Vagina (tissue), 2 donors: ENCODE data around the gene PPP1R12C. TPM values are rescaled to one million over a fixed set of nuclear protein-coding genes. Genes with fewer than 3 reads are reported as not detected.
"Not testable (repeated sequence)": the region's sequence is repeated elsewhere in the genome, so short reads cannot be mapped to it uniquely, and the experiment has no call there.

Experiments
- DNase-seq, 2 donors: peaks; one replicate each; pipeline ENCODE4 v3.0.0-alpha.2; 2017; ENCODE audit errors: extremely low spot score in 2 of 2
- H3K27ac ChIP-seq: fragments of 200-600 bp; sonication (generic); one replicate; pipeline ENCODE4 v1.5.1; 2019
- H3K27me3 ChIP-seq: fragments of 200-600 bp; sonication (generic); one replicate; pipeline ENCODE4 v1.5.1; 2019
- H3K36me3 ChIP-seq, 2 donors: fragments of 200-600 bp; sonication (generic); one replicate each; pipeline ENCODE4 v1.5.1; 2017 to 2019
- H3K4me1 ChIP-seq: fragments of 200-600 bp; sonication (generic); one replicate; pipeline ENCODE4 v1.5.1; 2019
- H3K4me3 ChIP-seq, 2 donors: fragments of 200-600 bp; sonication (generic); 1 replicate in 1 of 2; 2 replicates in 1 of 2; pipeline ENCODE4 v1.5.1; 2016 to 2019
- H3K9me3 ChIP-seq: fragments of 200-600 bp; sonication (generic); one replicate; pipeline ENCODE4 v1.5.1; 2019
- POLR2A ChIP-seq, 2 donors: fragments of 450-650 bp; IDR thresholded peaks; one replicate each; pipeline ENCODE4 v1.6.1; 2017; ENCODE audit warnings: antibody characterized with exemption in 2 of 2, mild to moderate bottlenecking in 2 of 2, moderate library complexity in 2 of 2
- POLR2AphosphoS5 ChIP-seq, 2 donors: sonication (generic); formaldehyde crosslinking; IDR thresholded peaks; one replicate each; pipeline ENCODE4 v1.9.0; 2017; ENCODE audit warnings: antibody characterized with exemption in 2 of 2, mild to moderate bottlenecking in 2 of 2, low read depth in 1 of 2; ENCODE audit not compliant: insufficient read depth in 1 of 2
- intact Hi-C: fragments of 100-400 bp; cut with DNase I; formaldehyde crosslinking; loops from one replicate; pipeline ENCODE4 v1.15.1; 2023
- total RNA-seq: library from RNA; depleted of rRNA; stranded (reverse); fragments of >200 nt; gene quantifications from one replicate; pipeline ENCODE4 v1.2.3, GENCODE V29; 2016
- TF ChIP-seq, protein P1 (sequence below), 3 experiments: fragments of 450-650 bp in 2 of 3; fragments of 200-600 bp in 1 of 3; sonication (generic) in 1 of 3; IDR thresholded peaks; one replicate each; pipeline ENCODE4 v1.5.1; 2017 to 2019; ENCODE audit warnings: antibody characterized with exemption in 3 of 3, mild to moderate bottlenecking in 2 of 3, moderate library complexity in 2 of 3

The PPP1R12C gene
- total RNA-seq, 1 donor from 2014 or later = 108 TPM

DNA sequence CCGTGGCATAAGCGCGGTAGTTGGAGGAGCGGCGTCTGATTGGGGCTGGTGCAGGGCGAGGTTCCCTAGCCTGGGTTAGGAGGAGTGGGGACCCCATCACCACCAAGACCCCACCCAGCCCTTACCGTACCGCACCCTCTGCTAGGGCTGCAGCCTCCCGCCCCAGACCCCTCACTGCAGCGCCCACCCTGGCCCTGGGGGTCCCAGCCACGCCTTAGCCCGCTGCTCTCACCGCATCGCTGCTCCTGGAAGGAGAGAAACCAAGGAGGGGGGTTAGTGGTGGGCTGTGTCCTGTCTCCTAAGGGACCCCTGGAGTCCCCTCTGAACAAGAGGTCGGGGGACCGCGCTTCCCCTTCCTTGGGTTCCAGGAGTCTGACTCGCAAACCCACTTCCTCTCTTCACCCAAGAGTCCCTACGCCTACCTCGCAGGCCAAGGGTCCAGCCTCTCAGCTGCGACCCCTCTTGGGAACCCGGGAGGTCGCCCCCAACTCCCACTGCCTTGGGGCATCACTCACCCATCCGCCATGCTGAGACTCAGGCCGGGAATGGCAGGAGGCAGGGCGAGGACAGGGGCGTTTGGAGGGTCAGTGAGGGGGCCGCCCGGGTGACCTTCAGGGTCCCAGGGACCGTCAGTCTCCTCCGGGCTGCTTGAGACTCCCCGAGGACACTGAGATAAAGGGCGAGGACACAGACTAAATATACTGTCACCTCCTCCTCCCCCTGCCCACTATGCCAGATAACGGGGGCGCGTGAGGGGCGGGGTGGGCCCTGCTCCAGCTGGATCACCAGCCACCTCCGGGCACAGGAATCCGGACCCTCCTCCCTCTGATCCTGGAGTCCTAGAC is 39.8 kb upstream of the PPP1R12C start, which contains the start of gene TNNI3:
TNNI3 (minus strand) TSS at position 669 of the 845 bp plus-strand sequence; CDS start at position 526, 143 bp downstream.
- TF ChIP-seq, protein P1, sequence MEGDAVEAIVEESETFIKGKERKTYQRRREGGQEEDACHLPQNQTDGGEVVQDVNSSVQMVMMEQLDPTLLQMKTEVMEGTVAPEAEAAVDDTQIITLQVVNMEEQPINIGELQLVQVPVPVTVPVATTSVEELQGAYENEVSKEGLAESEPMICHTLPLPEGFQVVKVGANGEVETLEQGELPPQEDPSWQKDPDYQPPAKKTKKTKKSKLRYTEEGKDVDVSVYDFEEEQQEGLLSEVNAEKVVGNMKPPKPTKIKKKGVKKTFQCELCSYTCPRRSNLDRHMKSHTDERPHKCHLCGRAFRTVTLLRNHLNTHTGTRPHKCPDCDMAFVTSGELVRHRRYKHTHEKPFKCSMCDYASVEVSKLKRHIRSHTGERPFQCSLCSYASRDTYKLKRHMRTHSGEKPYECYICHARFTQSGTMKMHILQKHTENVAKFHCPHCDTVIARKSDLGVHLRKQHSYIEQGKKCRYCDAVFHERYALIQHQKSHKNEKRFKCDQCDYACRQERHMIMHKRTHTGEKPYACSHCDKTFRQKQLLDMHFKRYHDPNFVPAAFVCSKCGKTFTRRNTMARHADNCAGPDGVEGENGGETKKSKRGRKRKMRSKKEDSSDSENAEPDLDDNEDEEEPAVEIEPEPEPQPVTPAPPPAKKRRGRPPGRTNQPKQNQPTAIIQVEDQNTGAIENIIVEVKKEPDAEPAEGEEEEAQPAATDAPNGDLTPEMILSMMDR (IDR thresholded peaks at IDR 0.05) = no peak
- no peak for TF ChIP-seq POLR2A (IDR thresholded peaks at IDR 0.05)
- no peak for TF ChIP-seq POLR2AphosphoS5 (IDR thresholded peaks at IDR 0.05; ENCODE audit: insufficient read depth in 1 of 2, low read depth in 1 of 2)
- no peaks in the 10 kb centered on the region for H3K9me3 ChIP-seq
- H3K27ac ChIP-seq = no peak within 1 kb of the TSS
- H3K4me1 ChIP-seq = peaks cover 26% of the 10 kb centered on the region
- intact Hi-C loops = no loop called here
- H3K4me3 ChIP-seq = no peak within 1 kb of the TSS
- H3K36me3 ChIP-seq = no peaks in the 10 kb centered on the region
- no peak for DNase-seq
- H3K27me3 ChIP-seq = no peaks in the 10 kb centered on the region

DNA sequence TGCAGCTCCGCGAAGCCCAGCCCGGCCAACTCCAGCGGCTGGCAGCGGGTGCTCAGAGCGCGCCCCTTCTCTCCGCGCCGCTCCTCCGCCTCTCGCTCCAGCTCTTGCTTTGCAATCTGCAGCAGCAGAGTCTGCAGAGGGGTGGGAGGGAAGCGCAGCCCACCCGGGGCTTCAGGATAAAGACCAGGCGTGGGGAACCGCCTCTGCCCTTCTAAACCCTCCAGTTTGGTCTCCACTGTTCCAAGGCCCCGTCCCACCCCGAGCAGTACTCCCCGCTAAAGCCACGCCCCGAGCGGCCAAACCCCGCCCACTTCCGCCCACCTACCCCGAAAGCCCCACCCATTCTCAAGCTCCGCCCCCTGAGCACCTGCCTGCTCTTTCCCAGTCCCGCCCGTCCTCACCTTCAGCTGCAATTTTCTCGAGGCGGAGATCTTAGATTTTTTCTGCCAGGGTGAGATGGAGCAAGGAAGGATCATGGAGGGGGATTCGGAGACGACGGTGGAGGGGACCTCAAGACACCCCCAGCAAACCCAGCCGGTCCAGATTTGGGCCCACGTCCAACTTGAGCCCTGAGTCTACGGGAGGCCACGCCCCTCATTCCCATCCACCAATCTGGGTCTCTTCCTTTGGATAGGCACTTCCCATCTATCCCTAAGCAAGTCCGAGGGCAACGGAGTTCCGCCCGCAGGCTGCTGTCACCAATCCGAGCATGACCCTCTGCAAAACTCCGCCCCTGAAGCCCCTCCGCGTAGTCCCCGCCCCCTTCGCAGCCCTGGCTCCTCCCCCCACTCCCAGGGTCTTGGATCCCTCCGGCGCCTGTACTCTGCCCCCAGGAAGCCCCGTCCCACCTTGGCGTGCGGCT is 39.0 kb upstream of the PPP1R12C start:
- Histone ChIP-seq H3K9me3 (no peaks in the 10 kb centered on the region), H3K27me3 (no peaks in the 10 kb centered on the region), H3K4me3 (no peak overlapping the region), H3K36me3 (no peaks in the 10 kb centered on the region), H3K4me1 (peaks cover 26% of the 10 kb centered on the region), H3K27ac (no peak overlapping the region)
- DNase-seq = no peak
- intact Hi-C loops = no loop called here
- TF ChIP-seq POLR2A (IDR thresholded peaks at IDR 0.05) (no peak), POLR2AphosphoS5 (IDR thresholded peaks at IDR 0.05; ENCODE audit: insufficient read depth in 1 of 2, low read depth in 1 of 2) (no peak)
- TF ChIP-seq, protein P1 (IDR thresholded peaks at IDR 0.05) = no peak

DNA sequence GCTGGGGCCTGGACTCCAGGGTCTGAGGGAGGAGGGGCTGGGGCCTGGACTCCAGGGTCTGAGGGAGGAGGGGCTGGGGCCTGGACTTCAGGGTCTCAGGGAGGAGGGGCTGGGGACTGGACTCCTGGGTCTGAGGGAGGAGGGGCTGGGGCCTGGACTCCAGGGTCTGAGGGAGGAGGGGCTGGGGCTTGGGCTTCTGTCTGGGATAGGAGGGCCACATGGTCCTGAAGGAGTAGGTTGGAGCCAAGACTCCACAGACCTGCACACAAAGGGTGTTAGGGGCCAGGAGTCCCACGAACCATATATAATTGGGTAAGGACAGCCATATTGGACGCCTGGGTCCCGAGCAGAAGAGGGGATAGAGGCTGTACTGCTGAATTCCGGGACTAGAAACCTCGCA is 38.3 kb upstream of the PPP1R12C start:
- peaks cover 26% of the 10 kb centered on the region for H3K4me1 ChIP-seq
- intact Hi-C loops, H3K36me3 ChIP-seq, H3K4me3 ChIP-seq, DNase-seq, H3K27ac ChIP-seq, H3K27me3 ChIP-seq, H3K9me3 ChIP-seq: not testable (repeated sequence)

DNA sequence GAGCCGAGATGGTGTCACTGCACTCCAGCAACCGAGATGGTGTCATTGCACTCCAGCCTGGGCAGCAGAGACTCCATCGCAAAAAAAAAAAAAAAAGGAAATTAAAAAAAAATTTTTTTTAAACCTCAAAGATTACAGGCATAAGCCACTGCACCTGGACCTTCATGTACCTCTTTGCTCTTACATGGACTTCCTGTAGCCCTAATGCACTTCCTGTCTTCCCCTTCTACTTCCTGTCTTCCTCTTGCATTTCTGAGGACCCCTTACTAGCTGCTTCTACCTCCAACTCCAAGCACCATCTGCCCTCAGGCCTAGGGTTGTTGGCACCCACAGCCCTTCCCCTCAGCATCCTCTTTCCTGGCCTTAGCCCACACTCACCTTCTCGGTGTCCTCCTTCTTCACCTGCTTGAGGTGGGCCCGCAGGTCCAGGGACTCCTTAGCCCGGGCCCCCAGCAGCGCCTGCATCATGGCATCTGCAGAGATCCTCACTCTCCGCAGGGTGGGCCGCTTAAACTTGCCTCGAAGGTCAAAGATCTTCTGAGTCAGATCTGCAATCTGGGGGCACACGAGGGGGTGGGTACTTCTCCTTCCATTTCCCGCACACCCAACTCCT is 36.3 kb upstream of the PPP1R12C start:
- intact Hi-C loops = no loop called here
- Histone ChIP-seq H3K36me3 (no peaks in the 10 kb centered on the region), H3K9me3 (no peaks in the 10 kb centered on the region)

DNA sequence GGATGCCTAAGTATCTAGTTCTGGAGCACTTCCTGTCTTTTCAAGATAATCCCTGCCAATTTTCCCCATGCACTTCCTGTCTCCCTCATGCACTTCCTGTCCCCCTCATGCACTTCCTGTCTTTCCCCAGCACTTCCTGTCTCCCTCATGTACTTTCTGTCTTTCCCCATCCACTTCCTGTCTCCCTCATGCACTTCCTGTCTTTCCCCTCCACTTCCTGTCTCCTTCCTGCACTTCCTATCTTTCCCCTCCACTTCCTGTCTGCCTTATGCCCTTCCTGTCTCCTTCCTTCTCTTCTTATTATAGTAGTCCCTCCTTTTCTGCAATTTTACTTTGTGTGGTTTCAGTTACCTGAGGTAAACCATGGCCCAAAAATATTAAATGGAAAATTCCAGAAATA is 34.6 kb upstream of the PPP1R12C start:
- no peak for TF ChIP-seq POLR2AphosphoS5 (IDR thresholded peaks at IDR 0.05; ENCODE audit: insufficient read depth in 1 of 2, low read depth in 1 of 2)
- TF ChIP-seq, protein P1 (IDR thresholded peaks at IDR 0.05) = no peak
- TF ChIP-seq POLR2A (IDR thresholded peaks at IDR 0.05) = no peak
- Histone ChIP-seq H3K4me3 (no peak overlapping the region), H3K4me1 (peaks cover 9% of the 10 kb centered on the region), H3K27ac (no peak overlapping the region), H3K27me3 (no peaks in the 10 kb centered on the region), H3K36me3 (no peaks in the 10 kb centered on the region), H3K9me3 (no peaks in the 10 kb centered on the region)
- no peak for DNase-seq
- intact Hi-C loops = no loop called here

More for the DNA sequence above, 36.3 kb upstream of the PPP1R12C start:
- no peak overlapping the region for H3K27ac ChIP-seq
- peaks cover 10% of the 10 kb centered on the region for H3K4me1 ChIP-seq
- no peak for DNase-seq
- H3K4me3 ChIP-seq = no peak overlapping the region
- TF ChIP-seq POLR2AphosphoS5 (IDR thresholded peaks at IDR 0.05; ENCODE audit: insufficient read depth in 1 of 2, low read depth in 1 of 2) (no peak), POLR2A (IDR thresholded peaks at IDR 0.05) (no peak)
- TF ChIP-seq, protein P1 (IDR thresholded peaks at IDR 0.05) = no peak
- no peaks in the 10 kb centered on the region for H3K27me3 ChIP-seq
